Left lobe of liver (tissue), 2 donors: ENCODE data around the gene DGKQ. TPM values are rescaled to one million over a fixed set of nuclear protein-coding genes. Genes with fewer than 3 reads are reported as not detected.
A peak's percentile ranks its signal among the peaks of the same experiment; 100 is the strongest.
"Not testable (repeated sequence)": the region's sequence is repeated elsewhere in the genome, so short reads cannot be mapped to it uniquely, and the experiment has no call there.

Experiments used
- ATAC-seq: fragments of 200-7000 bp; cut with Tn5 transposase; one replicate; pipeline ENCODE4 v1.9.1; 2020; ENCODE audit warnings: mild to moderate bottlenecking, moderate library complexity
- DNase-seq: peaks from one replicate; pipeline ENCODE4 v3.0.0-alpha.2; 2020; ENCODE audit warnings: low spot score
- total RNA-seq: library from RNA; stranded (reverse); gene quantifications from one replicate; pipeline ENCODE4 v1.2.1, GENCODE V29; 2021
- donor health status: DM: no; HTN: no; CAD: no; lungs with moderate emphysema.
- donor health status: DM: no; HTN: yes; CAD: no.

Gene DGKQ
- total RNA-seq, 1 donor from 2014 or later: 7.0 TPM

DNA sequence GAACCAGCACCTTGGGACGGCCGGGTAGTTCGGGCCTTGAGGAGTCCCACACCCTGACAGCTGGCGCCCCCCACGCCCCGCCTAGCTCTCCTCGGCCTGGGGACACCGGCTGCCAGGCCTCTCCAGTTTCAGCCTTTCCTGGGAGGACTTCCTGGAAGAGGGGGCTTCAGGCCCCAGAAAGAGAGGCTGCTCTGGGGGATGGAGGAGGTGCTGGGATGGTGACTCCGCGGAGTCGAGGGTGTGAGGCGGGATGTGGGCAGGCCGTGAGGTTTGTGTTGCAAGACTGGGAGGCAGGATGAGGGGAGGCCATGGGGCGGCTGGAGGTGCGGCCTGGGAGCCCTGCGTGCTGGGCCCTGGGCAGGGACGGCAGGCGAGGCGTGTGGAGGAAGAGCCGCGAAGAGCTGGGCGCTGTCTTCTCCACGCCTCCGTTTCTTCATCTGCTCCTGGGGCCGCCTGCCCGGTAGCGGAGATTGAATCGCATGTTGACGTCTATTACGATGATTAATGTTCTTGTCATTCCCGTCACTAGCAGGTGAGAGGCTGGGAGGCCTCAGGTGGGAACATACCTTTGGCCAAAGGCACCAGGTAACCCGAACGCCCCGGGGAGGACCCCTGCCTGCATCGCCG, 37.1 kb upstream of the DGKQ start:
- ATAC-seq (peak; percentile 55), DNase-seq (peak; percentile 79)

DNA sequence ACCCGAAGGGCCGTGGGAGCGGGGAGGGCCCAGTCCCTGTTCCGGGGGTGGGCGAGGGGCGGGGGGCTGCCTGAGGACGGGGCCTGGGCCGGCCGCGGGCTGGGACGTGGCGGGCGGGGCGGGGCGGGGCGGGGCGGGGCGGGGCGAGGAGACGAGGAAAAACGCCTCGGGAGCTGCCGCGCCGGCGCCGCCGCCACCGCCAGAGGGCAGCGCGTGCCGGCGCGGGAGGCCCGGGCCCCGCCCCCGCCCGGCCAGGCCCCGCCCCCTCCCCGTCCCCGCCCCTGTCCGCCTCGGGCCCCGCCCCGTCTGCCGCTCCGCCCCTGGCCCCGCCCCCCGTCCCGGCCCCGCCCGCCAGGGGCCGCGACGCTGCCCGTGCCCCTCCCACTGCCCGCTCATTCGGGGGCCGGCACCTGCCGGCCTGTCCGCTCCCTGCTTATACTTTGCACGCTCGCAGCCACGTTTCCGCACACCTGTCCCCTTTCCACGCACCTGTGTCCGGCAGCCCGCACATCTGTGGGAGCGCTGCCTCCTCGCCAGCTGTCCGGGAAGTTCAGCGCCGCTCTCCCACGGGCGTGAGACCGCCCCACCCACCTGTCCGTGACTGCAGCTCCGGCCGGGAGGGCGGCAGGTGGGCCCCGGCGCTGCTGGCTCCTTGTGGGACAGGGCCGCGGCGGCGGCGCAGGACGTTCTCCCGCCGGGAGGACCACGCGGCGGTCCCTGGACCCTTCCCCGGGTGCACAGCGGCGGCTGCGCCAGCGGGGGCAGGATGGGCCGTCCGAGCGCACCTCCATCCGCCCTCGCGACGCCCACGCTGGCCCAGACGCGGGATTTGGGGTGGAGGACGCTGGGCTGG, 36.4 kb upstream of the DGKQ start:
- peak; percentile 83 for DNase-seq
- ATAC-seq: peak; percentile 75

DNA sequence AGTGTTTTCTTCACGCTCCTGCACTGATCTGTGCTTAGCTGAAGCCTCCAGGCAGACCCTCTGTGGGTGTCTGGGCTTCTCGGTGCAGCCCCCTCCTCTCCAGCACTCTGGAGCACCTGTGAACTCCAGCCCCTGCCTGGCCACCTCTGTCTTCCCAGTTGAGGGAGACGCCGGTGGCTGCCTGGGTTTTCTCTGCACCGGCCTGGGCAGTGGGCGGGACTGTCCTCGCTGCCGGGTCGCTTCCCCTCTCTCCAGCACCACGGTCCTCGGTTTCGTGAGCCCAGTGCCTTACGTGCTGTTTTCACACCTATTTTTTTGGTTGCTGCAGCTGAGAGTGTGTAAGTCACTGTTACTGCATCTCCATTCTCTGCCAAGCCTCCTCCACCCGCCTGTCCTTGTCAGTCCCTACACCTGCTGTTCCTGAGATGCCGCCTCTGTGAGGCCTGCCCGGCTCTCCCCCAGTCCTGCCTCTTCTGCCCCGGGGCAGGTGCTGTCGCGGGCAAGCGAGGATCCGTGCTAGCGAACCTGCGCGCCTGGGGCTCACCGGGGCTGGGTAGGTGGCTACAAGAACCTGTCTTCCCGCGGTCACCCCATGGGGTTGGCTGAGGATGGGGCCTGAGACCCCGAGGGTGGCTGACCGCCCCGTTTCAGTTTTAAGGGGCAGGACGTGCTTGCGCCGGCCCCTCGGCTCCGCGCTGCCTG, 35.6 kb upstream of the DGKQ start:
- DNase-seq: no peak
- ATAC-seq: no peak

DNA sequence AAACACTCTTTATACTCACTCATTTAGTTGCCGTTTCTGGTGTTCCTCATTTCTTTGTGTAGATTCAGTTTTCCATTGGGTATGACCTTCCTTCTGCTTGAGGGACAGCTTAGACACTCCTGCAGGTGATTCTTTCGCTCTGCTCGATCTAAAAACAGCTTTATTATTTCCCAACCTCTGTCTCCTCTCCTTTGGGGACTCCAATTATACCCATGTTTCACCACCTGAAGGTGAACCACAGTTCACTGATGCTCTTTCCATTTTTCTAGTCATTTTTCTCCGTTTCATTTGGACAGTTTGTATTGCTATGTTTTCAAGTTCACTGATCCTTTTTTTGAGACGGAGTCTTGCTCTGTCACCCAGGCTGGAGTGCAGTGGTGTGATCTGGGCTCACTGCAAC, 33.5 kb upstream of the DGKQ start:
- ATAC-seq (no peak), DNase-seq (no peak)

DNA sequence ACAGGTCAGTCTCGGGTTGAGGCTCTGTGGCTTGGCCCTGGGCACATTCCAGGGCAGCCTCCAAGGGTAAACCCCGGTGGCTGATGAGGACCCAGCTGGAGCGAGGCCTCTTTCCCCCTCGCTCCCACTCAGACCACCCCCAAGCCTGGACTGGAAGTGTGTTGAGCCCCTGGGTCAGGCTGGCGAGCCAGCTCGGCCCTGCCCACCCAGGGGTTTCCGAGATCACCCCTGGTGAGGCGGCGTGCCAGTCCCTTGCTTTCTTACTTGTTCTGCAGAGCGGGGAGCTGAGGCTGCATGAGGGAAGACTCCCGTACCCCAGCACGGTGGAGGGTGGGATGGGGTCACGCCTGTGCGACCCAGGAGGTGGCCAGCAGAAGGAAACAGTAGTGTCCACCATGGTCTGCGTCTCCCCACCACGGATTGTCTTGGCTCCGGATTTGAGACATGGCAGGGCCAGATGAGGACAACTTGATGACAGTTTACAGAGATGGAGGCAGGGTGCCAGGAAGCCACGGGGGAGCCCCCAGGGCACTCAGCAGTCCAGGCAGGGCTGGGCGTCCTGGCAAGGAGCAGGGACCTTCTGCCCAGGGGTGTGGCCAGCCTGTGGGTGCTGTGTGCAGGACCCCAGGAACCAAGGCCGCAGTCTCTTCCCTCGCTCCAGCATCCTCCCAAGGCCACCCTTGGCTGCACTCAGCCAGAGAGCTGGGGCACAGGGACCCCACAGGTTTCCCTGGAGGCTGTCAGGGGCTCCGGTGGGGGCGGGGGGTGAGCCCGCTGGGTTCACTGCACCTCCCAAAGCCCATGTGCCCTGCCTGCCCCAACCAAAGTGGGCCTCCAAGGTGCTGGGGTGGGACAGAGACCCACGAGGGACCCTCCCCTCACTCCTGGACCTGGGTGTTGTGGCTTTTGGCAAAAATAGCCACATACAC, 31.5 kb upstream of the DGKQ start:
- DNase-seq (no peak), ATAC-seq (no peak)

DNA sequence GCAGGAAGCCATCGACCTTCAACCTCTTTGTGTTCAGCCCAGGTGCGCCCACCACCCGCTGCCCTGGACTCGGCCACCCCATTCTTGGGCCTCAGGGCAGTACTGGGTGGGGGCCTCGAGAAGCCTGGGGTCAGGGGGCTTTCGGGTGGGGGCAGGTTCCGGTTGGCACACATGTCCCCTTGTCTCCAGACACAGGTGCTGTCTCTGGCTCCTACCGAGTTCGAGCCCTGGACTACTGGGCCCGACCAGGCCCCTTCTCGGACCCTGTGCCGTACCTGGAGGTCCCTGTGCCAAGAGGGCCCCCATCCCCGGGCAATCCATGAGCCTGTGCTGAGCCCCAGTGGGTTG, 30.7 kb upstream of the DGKQ start:
- no peak for DNase-seq
- no peak for ATAC-seq

DNA sequence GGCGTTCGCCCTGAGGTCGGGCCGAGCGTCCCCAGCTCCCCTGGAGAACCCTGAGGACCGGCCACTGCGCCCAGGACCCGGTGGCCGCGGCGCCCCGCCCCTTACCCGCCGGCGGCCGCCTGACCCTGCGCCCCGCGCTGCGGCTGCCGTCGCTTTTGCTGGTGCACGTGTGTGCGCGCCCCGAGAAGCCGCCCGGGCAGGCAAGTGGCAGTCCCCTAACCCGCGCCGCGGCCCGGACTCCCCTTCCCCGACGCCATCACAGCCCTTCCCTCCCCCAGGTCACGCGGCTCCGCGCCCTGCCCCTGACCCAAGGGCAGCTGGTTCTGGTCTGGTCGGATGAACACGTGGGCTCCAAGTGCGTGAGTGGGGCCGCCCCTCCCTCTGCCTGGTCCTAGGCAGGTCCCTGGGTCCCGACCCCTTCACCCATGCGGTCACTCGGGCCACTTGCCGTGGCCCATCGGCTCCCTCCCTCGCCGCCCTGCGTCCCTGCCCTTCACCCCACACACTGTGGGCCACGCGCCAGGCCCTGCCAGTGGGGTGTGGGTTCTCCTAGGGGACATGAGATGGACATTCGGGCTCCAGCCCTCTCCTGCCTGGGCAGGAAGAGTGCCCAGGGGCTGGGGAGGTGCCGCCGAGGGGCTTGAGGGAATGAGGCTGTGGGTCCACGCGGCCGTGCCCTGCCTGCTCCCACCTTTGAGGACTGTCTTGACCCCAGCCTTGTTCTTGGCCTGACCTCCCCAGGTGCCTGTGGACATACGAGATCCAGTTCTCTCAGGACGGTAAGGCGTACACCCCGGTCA, 30.1 kb upstream of the DGKQ start:
- no peak for DNase-seq
- ATAC-seq: no peak

DNA sequence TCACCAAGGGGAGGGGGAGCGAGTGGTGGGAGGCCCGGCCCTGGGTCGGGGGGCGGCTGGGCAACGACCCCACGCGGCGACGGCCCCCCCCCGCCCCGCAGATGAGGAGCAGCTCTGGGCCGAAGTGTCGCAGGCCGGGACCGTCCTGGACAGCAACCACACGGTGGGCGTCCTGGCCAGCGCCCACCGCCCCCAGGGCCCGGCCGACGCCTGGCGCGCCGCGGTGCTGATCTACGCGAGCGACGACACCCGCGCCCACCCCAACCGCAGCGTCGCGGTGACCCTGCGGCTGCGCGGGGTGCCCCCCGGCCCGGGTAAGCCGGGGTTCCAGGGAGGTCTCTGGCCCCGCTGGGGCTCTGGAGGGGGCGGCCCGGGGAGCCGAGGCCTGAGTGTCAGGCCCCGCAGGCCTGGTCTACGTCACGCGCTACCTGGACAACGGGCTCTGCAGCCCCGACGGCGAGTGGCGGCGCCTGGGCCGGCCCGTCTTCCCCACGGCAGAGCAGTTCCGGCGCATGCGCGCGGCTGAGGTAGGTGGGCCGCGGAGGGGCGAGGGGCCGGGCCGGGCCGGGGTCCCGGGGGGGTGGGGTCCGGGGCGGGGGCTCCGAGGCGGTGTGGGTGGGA, 29.4 kb upstream of the DGKQ start:
- DNase-seq: no peak

DNA sequence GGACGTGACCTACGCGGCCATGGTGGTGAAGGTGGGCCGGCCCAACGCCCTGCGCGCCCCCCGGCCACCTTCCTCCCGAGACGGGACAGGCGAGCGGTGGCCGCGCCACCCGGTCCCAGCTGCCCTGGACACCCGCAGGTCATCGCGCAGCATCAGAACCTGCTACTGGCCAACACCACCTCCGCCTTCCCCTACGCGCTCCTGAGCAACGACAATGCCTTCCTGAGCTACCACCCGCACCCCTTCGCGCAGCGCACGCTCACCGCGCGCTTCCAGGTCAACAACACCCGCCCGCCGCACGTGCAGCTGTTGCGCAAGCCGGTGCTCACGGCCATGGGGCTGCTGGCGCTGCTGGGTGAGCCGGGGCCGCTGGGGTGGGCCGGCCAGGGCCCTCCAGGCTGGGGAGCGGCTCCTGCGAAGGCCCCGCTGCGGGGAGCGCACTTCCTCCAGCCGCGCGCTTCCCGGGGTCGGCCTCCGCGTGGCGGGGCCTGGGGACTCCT, 28.8 kb upstream of the DGKQ start:
- peak; percentile 73 for DNase-seq
- ATAC-seq: peak; percentile 66

More for the DNA sequence above, 29.4 kb upstream of the DGKQ start:
- no peak for ATAC-seq

DNA sequence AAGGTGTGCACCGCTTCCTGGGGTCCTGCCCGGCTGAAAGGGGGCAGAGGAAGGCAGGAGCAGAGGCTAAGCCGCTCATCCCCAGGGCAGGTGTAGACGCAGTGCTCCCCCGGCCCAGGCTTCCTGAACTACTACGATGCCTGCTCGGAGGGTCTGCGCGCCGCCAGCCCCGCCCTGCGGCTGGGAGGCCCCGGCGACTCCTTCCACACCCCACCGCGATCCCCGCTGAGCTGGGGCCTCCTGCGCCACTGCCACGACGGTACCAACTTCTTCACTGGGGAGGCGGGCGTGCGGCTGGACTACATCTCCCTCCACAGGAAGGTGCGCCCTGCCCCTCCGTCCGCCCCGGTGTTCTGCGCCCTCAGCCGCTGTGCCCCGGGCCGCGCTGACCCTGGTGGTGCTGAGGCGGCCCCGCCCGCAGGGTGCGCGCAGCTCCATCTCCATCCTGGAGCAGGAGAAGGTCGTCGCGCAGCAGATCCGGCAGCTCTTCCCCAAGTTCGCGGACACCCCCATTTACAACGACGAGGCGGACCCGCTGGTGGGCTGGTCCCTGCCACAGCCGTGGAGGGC, 28.3 kb upstream of the DGKQ start:
- ATAC-seq (no peak), DNase-seq (no peak)

DNA sequence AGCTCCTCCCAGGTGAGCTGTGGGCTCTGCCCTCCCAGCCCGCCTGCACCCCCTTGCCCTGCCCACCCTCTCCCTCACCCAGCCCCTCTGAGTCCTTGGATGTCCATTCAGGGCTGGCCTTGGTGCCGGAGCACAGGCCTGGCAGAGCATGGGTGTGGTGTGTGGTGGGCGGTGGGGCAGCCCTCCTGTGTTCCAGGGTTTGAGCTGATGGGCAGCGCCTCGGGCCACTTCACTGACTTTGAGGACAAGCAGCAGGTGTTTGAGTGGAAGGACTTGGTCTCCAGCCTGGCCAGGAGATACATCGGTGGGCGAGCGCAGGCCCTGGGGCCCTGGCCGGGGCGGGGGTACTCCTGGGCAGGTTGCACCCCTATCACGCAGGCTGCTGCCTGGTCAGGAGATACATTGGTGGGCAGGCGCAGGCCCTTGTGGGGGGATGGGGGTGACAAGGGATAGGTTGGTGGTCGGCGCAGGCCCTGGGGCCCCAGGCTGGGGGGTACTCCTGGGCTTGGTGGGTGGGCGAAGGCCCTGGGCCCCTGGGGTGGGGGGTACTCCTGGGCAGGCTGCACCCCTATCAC, 27.4 kb upstream of the DGKQ start:
- DNase-seq (no peak), ATAC-seq (no peak)

DNA sequence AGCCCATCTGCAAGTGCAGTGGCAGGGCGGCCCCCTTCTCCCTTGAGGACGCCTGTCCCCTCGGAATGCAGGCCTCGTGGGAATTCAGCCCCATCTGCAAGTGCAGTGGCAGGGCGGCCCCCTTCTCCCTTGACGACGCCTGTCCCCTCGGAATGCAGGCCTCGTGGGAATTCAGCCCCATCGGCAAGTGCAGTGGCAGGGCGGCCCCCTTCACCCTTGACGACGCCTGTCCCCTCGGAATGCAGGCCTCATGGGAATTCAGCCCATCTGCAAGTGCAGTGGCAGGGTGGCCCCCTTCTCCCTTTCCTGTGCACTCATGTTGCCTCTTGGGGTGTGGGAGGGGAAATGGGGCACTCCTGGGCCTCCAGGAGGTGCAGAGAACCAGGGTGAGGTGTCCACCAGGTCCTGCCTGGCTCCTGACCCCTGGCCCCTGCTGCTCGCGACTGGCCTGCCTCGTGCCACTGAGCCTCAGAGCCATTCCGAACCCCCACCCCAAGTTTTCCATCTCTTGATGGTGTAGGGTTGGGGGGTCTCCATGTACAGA, 26.6 kb upstream of the DGKQ start:
- DNase-seq: no peak

DNA sequence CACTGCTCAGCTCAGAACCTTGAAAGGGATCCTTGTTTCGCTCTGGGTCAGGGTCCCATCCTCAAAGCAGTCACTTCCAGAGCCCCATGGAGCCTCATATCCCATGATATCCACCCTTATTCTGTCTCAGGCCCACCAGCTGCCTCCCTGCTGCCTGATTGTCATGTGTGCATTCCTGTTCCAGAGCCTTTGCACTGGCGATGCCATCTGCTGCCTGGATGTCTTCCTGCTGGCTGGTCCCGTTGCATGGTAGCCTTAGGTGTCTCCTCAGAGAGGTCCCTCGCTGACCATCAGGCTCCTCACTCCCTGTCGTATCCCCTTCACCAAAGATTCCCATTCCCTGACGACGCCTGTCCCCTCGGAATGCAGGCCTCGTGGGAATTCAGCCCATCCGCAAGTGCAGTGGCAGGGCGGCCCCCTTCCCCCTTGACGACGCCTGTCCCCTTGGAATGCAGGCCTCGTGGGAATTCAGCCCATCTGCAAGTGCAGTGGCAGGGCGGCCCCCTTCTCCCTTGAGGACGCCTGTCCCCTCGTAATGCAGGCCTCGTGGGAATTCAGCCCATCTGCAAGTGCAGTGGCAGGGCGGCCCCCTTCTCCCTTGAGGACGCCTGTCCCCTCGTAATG, 26.0 kb upstream of the DGKQ start:
- not testable (repeated sequence) for DNase-seq, ATAC-seq

More for the DNA sequence above, 26.6 kb upstream of the DGKQ start:
- no peak for ATAC-seq

DNA sequence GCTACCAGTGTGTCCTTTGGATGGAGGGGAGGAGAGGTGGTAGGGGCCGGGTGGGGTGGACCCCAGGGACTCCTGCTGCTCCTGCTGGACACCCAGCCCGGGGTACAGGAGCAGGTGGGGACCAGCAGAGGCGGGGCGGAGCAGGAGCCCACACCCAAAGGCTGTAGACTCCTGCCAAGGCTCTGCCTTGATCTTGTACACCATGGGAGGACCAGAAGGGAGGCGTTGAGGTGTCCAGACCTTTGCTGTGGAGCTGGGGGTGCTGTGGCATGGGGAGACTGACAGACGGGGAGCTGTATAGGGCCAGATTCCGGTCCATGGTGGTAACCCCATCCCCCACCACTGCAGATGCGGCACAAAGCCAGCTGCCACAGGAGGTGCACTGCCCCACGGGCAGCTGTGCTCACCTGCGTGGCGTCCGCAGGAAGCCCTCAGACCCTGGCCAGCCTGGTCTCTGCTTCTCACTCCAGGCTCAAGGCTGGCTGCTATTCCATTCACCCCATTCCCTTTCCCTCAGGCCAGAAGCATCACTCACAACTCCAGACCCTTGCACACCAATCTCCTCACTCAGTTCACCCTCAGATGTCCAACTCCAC, 24.8 kb upstream of the DGKQ start:
- DNase-seq: no peak
- ATAC-seq: no peak

DNA sequence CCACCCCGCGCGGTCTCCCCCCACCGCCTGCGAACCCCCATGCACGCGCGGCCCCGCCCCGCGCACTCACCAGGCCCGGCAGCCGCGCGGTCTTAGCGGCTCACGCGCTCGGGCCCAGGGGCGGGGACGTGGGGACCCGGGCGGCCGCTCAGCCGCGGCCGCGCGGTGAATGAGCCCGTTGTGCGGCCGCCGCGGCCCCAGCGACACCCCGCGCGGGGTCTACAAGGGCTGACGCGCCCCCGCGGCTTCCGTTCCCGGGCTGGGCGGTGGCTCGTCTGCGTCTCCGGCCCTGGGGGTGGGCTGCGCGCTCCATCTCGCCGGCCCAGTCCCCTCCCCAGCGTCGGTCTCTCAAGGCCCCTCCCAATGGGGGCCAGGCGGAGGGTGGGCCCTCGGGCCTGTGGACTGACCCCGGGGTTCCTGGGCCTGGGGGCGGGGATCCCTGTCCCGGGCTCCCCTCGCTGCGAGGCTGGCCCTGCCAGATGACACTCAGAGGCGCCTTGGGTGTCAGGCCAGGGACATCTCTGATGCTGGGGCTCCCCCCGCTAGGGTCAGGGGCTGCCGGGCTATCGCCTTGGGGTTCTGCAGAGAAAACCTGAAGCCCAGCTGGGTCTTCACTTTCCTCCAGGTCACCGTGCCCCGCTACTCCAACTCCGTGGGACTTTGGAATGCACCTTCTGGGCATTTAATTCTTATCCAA, 24.2 kb upstream of the DGKQ start:
- DNase-seq (no peak), ATAC-seq (no peak)

DNA sequence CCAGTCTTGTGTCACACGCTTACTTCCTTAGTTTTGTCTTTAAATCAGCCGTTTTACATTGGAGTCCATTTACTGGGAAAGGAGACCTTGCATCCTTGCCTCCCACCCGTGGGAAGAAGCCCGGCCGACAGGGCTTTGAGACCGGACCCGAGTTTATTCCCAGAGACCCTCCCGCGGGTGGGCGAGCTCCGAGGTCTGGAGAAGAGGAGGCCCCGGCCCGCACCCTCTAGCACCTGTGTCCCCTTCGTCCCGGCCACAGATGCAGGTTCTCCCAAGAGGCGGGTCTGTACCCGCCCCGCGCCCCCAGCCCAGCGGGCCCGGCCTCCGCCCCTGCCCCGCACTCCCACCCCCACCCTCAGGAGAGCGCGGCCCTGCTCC, 23.6 kb upstream of the DGKQ start:
- ATAC-seq (no peak), DNase-seq (no peak)
